HFFc6 (cell line): ENCODE data around the gene CFC1B. TPM values are rescaled to one million over a fixed set of nuclear protein-coding genes. Genes with fewer than 3 reads are reported as not detected.

ENCODE experiments used
- total RNA-seq, 6 experiments: library from RNA; stranded (reverse); fragmentation: NEBNext Ultra II Directional; extraction: Animal tissue kit (Norgen Biotek cat#: 25700); gene quantifications; 2 replicates in 1 of 6; 3 replicates in 5 of 6; pipeline ENCODE4 v1.2.3, GENCODE V29; 2021

The CFC1B gene
- total RNA-seq, 6 experiments from 2014 or later: not detected

Other genes starting within 250 kb of the CFC1B start
- gene IMP4, start 178.3 kb upstream of the CFC1B start, total RNA-seq: 100 to 1,000 TPM in 1 of 6 experiments, 10 to 100 TPM in 5; 79.9 to 103 (median 90.4) TPM
- 10 to 100 TPM; 15.5 to 18.9 (median 17.5) TPM for gene PTPN18, start 165.2 kb upstream of the CFC1B start, total RNA-seq
- not detected for gene POTEI, start 11.9 kb upstream of the CFC1B start, total RNA-seq
- not detected for gene CFC1, start 78.4 kb downstream of the CFC1B start, total RNA-seq
- not detected for gene POTEJ, start 90.2 kb downstream of the CFC1B start, total RNA-seq
- not detected for gene GPR148, start 207.8 kb downstream of the CFC1B start, total RNA-seq
- gene AMER3, start 234.3 kb downstream of the CFC1B start, total RNA-seq: not detected